HepG2 (cell line): ENCODE results near the gene TSPAN15. TPM values are rescaled to one million over a fixed set of nuclear protein-coding genes. Genes with fewer than 3 reads are reported as not detected.

Experiments
- ATAC-seq: fragments of 200-7000 bp; cut with Tn5 transposase; 3 replicates; pipeline ENCODE4 v1.9.1; 2020; ENCODE audit warnings: mild to moderate bottlenecking, moderate library complexity
- BruUV-seq: library from RNA; stranded (reverse); fragments of 400-500 nt; replicated peaks from 2 replicates; lab custom pipeline; 2021; lab: Mats Ljungman, UMichigan
- CTCF ChIA-PET: fragments of 300-600 bp; formaldehyde crosslinking; extraction: SDS; loops from one replicate; lab custom pipeline; 2021; ENCODE audit warnings: low total read pairs, inconsistent platforms, low intra/inter-chr PET ratio; lab: Yijun Ruan, JAX
- POLR2A ChIA-PET: fragments of 350-600 bp; sonication (Branson Sonifier 250); formaldehyde crosslinking; loops from one replicate; lab custom pipeline; 2020; ENCODE audit warnings: antibody characterized with exemption, inconsistent platforms; lab: Yijun Ruan, JAX
- DNase-seq: peaks from one replicate; pipeline ENCODE4 v3.0.0-alpha.2; 2015; ENCODE audit warnings: low spot score
- FAIRE-seq: peaks from 3 replicates; lab custom pipeline; 2011; peaks lifted over from hg19 to GRCh38; lab: Jason Lieb, UNC
- H2AFZ ChIP-seq: one replicate; pipeline ENCODE4 v1.6.1; 2011; ENCODE audit warnings: low read length, inconsistent platforms
- H3K27ac ChIP-seq: fragments of 300-600 bp; 3 replicates; pipeline ENCODE4 v1.8.0; 2011; ENCODE audit warnings: mixed run types, mild to moderate bottlenecking, mixed read lengths, low read length, inconsistent platforms; ENCODE audit not compliant: insufficient read depth; ENCODE audit errors: extremely low read length
- H3K27me3 ChIP-seq, 2 experiments: fragments of 200-600 bp in 1 of 2; 2 replicates in 1 of 2; 3 replicates in 1 of 2; pipeline versions ENCODE4 v1.6.0 to v1.8.0; 2011; ENCODE audit warnings: low read length in 2 of 2, mild to moderate bottlenecking in 2 of 2, moderate library complexity in 2 of 2, inconsistent platforms in 1 of 2; ENCODE audit not compliant: insufficient read depth in 2 of 2, control insufficient read depth in 1 of 2
- H3K36me3 ChIP-seq, 2 experiments: fragments of 200-600 bp in 1 of 2; replicated peaks in 1 of 2; 2 replicates in 1 of 2; 3 replicates in 1 of 2; pipeline versions ENCODE4 v1.5.1 to v1.8.0; 2011; ENCODE audit warnings: low read length in 2 of 2, inconsistent platforms in 1 of 2; ENCODE audit not compliant: insufficient read depth in 2 of 2, control insufficient read depth in 1 of 2
- H3K4me1 ChIP-seq: 2 replicates; pipeline ENCODE4 v1.5.1; 2012; ENCODE audit warnings: low read length, inconsistent platforms; ENCODE audit not compliant: insufficient read depth
- H3K4me2 ChIP-seq: 2 replicates; pipeline ENCODE4 v1.6.0; 2011; ENCODE audit warnings: low read depth, low read length, inconsistent platforms
- H3K4me3 ChIP-seq, 3 experiments: fragments of 200-600 bp in 1 of 3; sonication (generic), shearing (Covaris generic) in 1 of 3; replicated peaks in 1 of 3; 2 replicates each; pipeline ENCODE4 v1.5.1; 2011 to 2016; ENCODE audit warnings: low read length in 3 of 3, inconsistent platforms in 2 of 3, low read depth in 2 of 3, mild to moderate bottlenecking in 2 of 3, control low read depth in 1 of 3, mixed read lengths in 1 of 3; ENCODE audit not compliant: insufficient read depth in 1 of 3
- H3K79me2 ChIP-seq: one replicate; pipeline ENCODE4 v1.6.1; 2011; ENCODE audit warnings: low read length, inconsistent platforms; ENCODE audit not compliant: insufficient read depth
- H3K9ac ChIP-seq: 2 replicates; pipeline ENCODE4 v1.6.0; 2011; ENCODE audit warnings: mild to moderate bottlenecking, low read depth, low read length, inconsistent platforms; ENCODE audit not compliant: insufficient read depth
- H3K9me3 ChIP-seq: 2 replicates; pipeline ENCODE4 v1.5.1; 2012; ENCODE audit warnings: mild to moderate bottlenecking, low read length
- H4K20me1 ChIP-seq: 2 replicates; pipeline ENCODE4 v1.6.0; 2011; ENCODE audit warnings: inconsistent platforms, mild to moderate bottlenecking, low read length, moderate library complexity; ENCODE audit not compliant: insufficient read depth
- ATRX ChIP-seq: sonication (generic); formaldehyde crosslinking; IDR thresholded peaks from 2 replicates; pipeline ENCODE4 v1.4.0; 2020; ENCODE audit warnings: missing genetic modification reagents, borderline replicate concordance
- KAT8 ChIP-seq: IDR thresholded peaks from 2 replicates; pipeline ENCODE4 v1.6.1; 2016; ENCODE audit warnings: missing genetic modification reagents, missing compliant biosample characterization
- MAZ ChIP-seq, 2 experiments: sonication (generic) in 1 of 2; formaldehyde crosslinking in 1 of 2; IDR thresholded peaks; 2 replicates each; pipeline versions ENCODE4 v1.5.0 to v1.6.1; 2012 to 2020; ENCODE audit warnings: low read depth in 2 of 2, mild to moderate bottlenecking in 2 of 2, borderline replicate concordance in 1 of 2, improper control_type of control experiment in 1 of 2, low read length in 1 of 2, missing genetic modification reagents in 1 of 2, moderate library complexity in 1 of 2
- MED8 ChIP-seq: sonication (generic); formaldehyde crosslinking; IDR thresholded peaks from 2 replicates; pipeline ENCODE4 v1.8.1; 2023; ENCODE audit warnings: mild to moderate bottlenecking, missing genetic modification reagents; ENCODE audit not compliant: insufficient replicate concordance
- MEIS2 ChIP-seq: sonication (generic); formaldehyde crosslinking; IDR thresholded peaks from 2 replicates; pipeline ENCODE4 v1.9.0; 2021; ENCODE audit warnings: mild to moderate bottlenecking, missing genetic modification reagents
- PITX1 ChIP-seq: sonication (generic); formaldehyde crosslinking; IDR thresholded peaks from 2 replicates; pipeline ENCODE4 v1.5.1; 2020; ENCODE audit warnings: mild to moderate bottlenecking, missing genetic modification reagents
- POGZ ChIP-seq: sonication (generic); formaldehyde crosslinking; IDR thresholded peaks from 2 replicates; pipeline ENCODE4 v1.4.0; 2020; ENCODE audit warnings: mild to moderate bottlenecking, missing genetic modification reagents
- TCF12 ChIP-seq, 2 experiments: fragments of 450-650 bp in 1 of 2; sonication (generic) in 1 of 2; formaldehyde crosslinking in 1 of 2; IDR thresholded peaks; 2 replicates each; pipeline versions ENCODE4 v1.6.1 to v1.8.0; 2017 to 2022; ENCODE audit warnings: antibody characterized with exemption in 1 of 2, mild to moderate bottlenecking in 1 of 2, missing genetic modification reagents in 1 of 2, moderate library complexity in 1 of 2
- ZBTB7A ChIP-seq: sonication (generic); formaldehyde crosslinking; IDR thresholded peaks from 2 replicates; pipeline ENCODE4 v1.8.0; 2022; ENCODE audit warnings: mild to moderate bottlenecking, missing genetic modification reagents
- ZNF235 ChIP-seq: sonication (generic); formaldehyde crosslinking; IDR thresholded peaks from 2 replicates; pipeline ENCODE4 v1.8.1; 2023; ENCODE audit warnings: mild to moderate bottlenecking, missing genetic modification reagents, borderline replicate concordance
- ZNF354B ChIP-seq: sonication (generic); formaldehyde crosslinking; IDR thresholded peaks from 2 replicates; pipeline ENCODE4 v1.8.0; 2022; ENCODE audit warnings: mild to moderate bottlenecking, missing genetic modification reagents
- ZNF382 ChIP-seq: sonication (generic); formaldehyde crosslinking; IDR thresholded peaks from 2 replicates; pipeline ENCODE4 v1.5.0; 2020; ENCODE audit warnings: missing genetic modification reagents, mild to moderate bottlenecking, borderline replicate concordance
- ZNF407 ChIP-seq: sonication (generic); formaldehyde crosslinking; IDR thresholded peaks from one replicate; pipeline ENCODE4 v1.5.1; 2020; ENCODE audit warnings: mild to moderate bottlenecking, missing genetic modification reagents; ENCODE audit errors: not compliant biosample characterization
- ZNF484 ChIP-seq: sonication (generic); formaldehyde crosslinking; IDR thresholded peaks from 2 replicates; pipeline ENCODE4 v1.5.1; 2020; ENCODE audit warnings: mild to moderate bottlenecking, low read depth, missing genetic modification reagents, borderline replicate concordance
- ZNF761 ChIP-seq: sonication (generic); formaldehyde crosslinking; conservative IDR thresholded peaks from 2 replicates; pipeline ENCODE4 v1.4.0; 2020; ENCODE audit warnings: mild to moderate bottlenecking, missing genetic modification reagents
- WGBS: methylation state at CpG from one replicate; pipeline ENCODE4 v1.1.6; 2017; ENCODE audit warnings: low lambda C conversion rate; 5-methylcytosine and 5-hydroxymethylcytosine counted together
- in situ Hi-C: cut with HindIII; loops from 2 replicates; pipeline ENCODE4 v1.10.0; 2017; ENCODE audit warnings: low pct_unique_long_range_greater_than_20kb; ENCODE audit not compliant: extremely low pct_ligation_motif_present
- intact Hi-C: fragments of 100-400 bp; cut with micrococcal nuclease; formaldehyde crosslinking; loops from one replicate; pipeline ENCODE4 v1.10.0; 2022; ENCODE audit not compliant: unreplicated experiment
- polyA plus RNA-seq, 8 experiments: library from polyadenylated mRNA; depleted of rRNA in 3 of 8; stranded (reverse) in 7 of 8; unstranded in 1 of 8; fragments of >200 nt; fragmentation: Illumina TruSeq in 4 of 8; extraction: Trizol in 4 of 8; gene quantifications; 2 replicates each; pipeline versions ENCODE4 v1.2.1 to v1.2.3, GENCODE V29; 2011 to 2016; ENCODE audit warnings: low read depth in 4 of 8, missing spikeins in 1 of 8, mixed read lengths in 1 of 8; ENCODE audit not compliant: insufficient read depth in 1 of 8
- total RNA-seq, 5 experiments: library from RNA; depleted of rRNA; stranded (reverse); fragments of >200 nt; fragmentation: Illumina TruSeq; extraction: Trizol; gene quantifications; 2 replicates each; pipeline ENCODE4 v1.2.3, GENCODE V29; 2016; ENCODE audit warnings: low read depth in 1 of 5

TSPAN15 gene
- total and polyA plus RNA-seq, 2 of the 13 experiments (the other 11 are each of a cell fraction or from before 2014, with no cell fraction given): 0.27 to 3.2 TPM

- H3K4me1 ChIP-seq: peaks cover 10% of the 10 kb centered on the region; the same call in 1 of the 2 replicates
Measured at GRCh38 chr10:69465457-69466157, 14.3 kb downstream of the TSPAN15 start.

GRCh38 chr10:69466158-69466490 lies 14.9 kb downstream of the TSPAN15 start:
- Histone ChIP-seq H3K9ac (no peak overlapping the region), H3K4me2 (no peak overlapping the region), H2AFZ (no peak overlapping the region), H3K27me3 (no peaks in the 10 kb centered on the region; a peak in 1 of 5 replicates), H3K4me1 (peaks cover 5% of the 10 kb centered on the region; the same call in 1 of the 2 replicates), H3K9me3 (no peaks in the 10 kb centered on the region), H3K79me2 (no peaks in the 10 kb centered on the region), H4K20me1 (no peaks in the 10 kb centered on the region), H3K36me3 (no peaks in the 10 kb centered on the region), H3K27ac (no peak overlapping the region), H3K4me3 (no peak overlapping the region)
- FAIRE-seq: no peak
- WGBS: 23% methylated on average over 5 of the region's 5 CpGs
- intact Hi-C loops (no loop called here), in situ Hi-C loops (no loop called here)
- CTCF ChIA-PET: no interaction called here
- no peak for DNase-seq
- POLR2A ChIA-PET: no interaction called here
- no peak for ATAC-seq
- no TSS peak for BruUV-seq
- TF ChIP-seq ZNF407 (no peak), ATRX (CRISPR knock-in tag) (no peak), POGZ (CRISPR knock-in tag) (no peak), PITX1 (CRISPR knock-in tag) (no peak), TCF12 (IDR thresholded peaks at IDR 0.05) (no peak), TCF12 (CRISPR knock-in tag; IDR thresholded peaks at IDR 0.05) (no peak), ZNF235 (no peak)

More at GRCh38 chr10:69465457-69466157, 14.3 kb downstream of the TSPAN15 start:
- Histone ChIP-seq H3K27me3 (peaks cover 0 to 1% of the 10 kb centered on the region in 2 experiments; a peak in 1 of 5 replicates), H3K4me3 (no peak overlapping the region), H4K20me1 (no peaks in the 10 kb centered on the region), H3K9me3 (no peaks in the 10 kb centered on the region), H3K27ac (no peak overlapping the region), H3K9ac (no peak overlapping the region), H3K4me2 (no peak overlapping the region), H3K36me3 (no peaks in the 10 kb centered on the region), H2AFZ (no peak overlapping the region), H3K79me2 (no peaks in the 10 kb centered on the region)
- in situ Hi-C loops (no loop called here), intact Hi-C loops (no loop called here)
- POLR2A ChIA-PET: no interaction called here
- TF ChIP-seq KAT8 (CRISPR knock-in tag) (no peak), ZNF484 (CRISPR knock-in tag) (no peak), MAZ (IDR thresholded peaks at IDR 0.05; ENCODE audit: borderline replicate concordance, low read depth, low read length) (no peak), MAZ (CRISPR knock-in tag; IDR thresholded peaks at IDR 0.05; ENCODE audit: low read depth) (no peak), MEIS2 (CRISPR knock-in tag) (no peak), ZNF354B (CRISPR knock-in tag) (no peak), ZNF761 (CRISPR knock-in tag) (no peak), ZNF382 (CRISPR knock-in tag) (no peak), MED8 (CRISPR knock-in tag) (no peak), ZBTB7A (CRISPR knock-in tag) (no peak)
- WGBS: 63% methylated on average over 9 of the region's 9 CpGs
- DNase-seq (no peak), FAIRE-seq (no peak), ATAC-seq (no peak)
- CTCF ChIA-PET: no interaction called here
- BruUV-seq: no TSS peak
